HEK293 (cell line): Measurements from ENCODE around the gene FGF19.

Experiments
- CTCF ChIA-PET: fragments of 350-600 bp; formaldehyde crosslinking; extraction: SDS; loops from one replicate; lab custom pipeline; 2021; ENCODE audit warnings: antibody characterized with exemption; lab: Yijun Ruan, JAX
- POLR2A ChIA-PET: fragments of 300-600 bp; formaldehyde crosslinking; extraction: SDS; loops from one replicate; lab custom pipeline; 2020; ENCODE audit warnings: antibody characterized with exemption, inconsistent platforms; lab: Yijun Ruan, JAX
- H3K27ac ChIP-seq: fragments of 200-500 bp; sonication (Bioruptor generic); 2 replicates; pipeline ENCODE4 v1.5.1; 2014; ENCODE audit warnings: low read depth, low read length, control low read depth, inconsistent platforms; ENCODE audit errors: extremely low read depth
- H3K36me3 ChIP-seq, 2 experiments: fragments of 200-500 bp in 1 of 2; sonication (Bioruptor generic) in 1 of 2; 1 replicate in 1 of 2; 2 replicates in 1 of 2; pipeline ENCODE4 v1.5.1; 2014 to 2017; ENCODE audit warnings: inconsistent platforms in 2 of 2, low read length in 2 of 2; ENCODE audit not compliant: control insufficient read depth in 2 of 2, insufficient read depth in 1 of 2
- H3K4me1 ChIP-seq: fragments of 200-500 bp; sonication (Bioruptor generic); 2 replicates; pipeline ENCODE4 v1.5.1; 2014; ENCODE audit warnings: mild to moderate bottlenecking, low read length, inconsistent platforms; ENCODE audit not compliant: control insufficient read depth, insufficient read depth
- H3K4me3 ChIP-seq: 2 replicates; pipeline ENCODE4 v1.5.1; 2011; ENCODE audit warnings: low read depth, mild to moderate bottlenecking, control low read depth, low read length, moderate library complexity
- H3K9me3 ChIP-seq: fragments of 200-500 bp; sonication (Bioruptor generic); 2 replicates; pipeline ENCODE4 v1.5.1; 2014; ENCODE audit warnings: low read depth, low read length, inconsistent platforms; ENCODE audit not compliant: control insufficient read depth, insufficient read depth
- BCL11A ChIP-seq: fragments of 450-650 bp; formaldehyde crosslinking; IDR thresholded peaks from 2 replicates; pipeline ENCODE4 v1.5.1; 2016; ENCODE audit warnings: low read depth, missing biosample characterization, missing genetic modification characterization
- HOXD13 ChIP-seq: sonication (generic); formaldehyde crosslinking; IDR thresholded peaks from 2 replicates; pipeline ENCODE4 v1.8.0; 2022; ENCODE audit warnings: missing genetic modification reagents, borderline replicate concordance
- KLF8 ChIP-seq: fragments of 450-650 bp; formaldehyde crosslinking; IDR thresholded peaks from 2 replicates; pipeline ENCODE4 v1.5.1; 2016; ENCODE audit warnings: missing biosample characterization, missing genetic modification characterization
- ZBTB1 ChIP-seq: fragments of 450-650 bp; formaldehyde crosslinking; IDR thresholded peaks from 2 replicates; pipeline ENCODE4 v1.5.1; 2016; ENCODE audit warnings: missing biosample characterization, missing genetic modification characterization
- ZBTB17 ChIP-seq: fragments of 450-650 bp; formaldehyde crosslinking; IDR thresholded peaks from 2 replicates; pipeline ENCODE4 v1.5.1; 2016; ENCODE audit warnings: missing biosample characterization, missing genetic modification characterization
- ZBTB8A ChIP-seq: fragments of 450-650 bp; formaldehyde crosslinking; IDR thresholded peaks from 2 replicates; pipeline ENCODE4 v1.5.1; 2016; ENCODE audit warnings: missing biosample characterization, missing genetic modification characterization
- ZNF10 ChIP-seq: fragments of 450-650 bp; formaldehyde crosslinking; IDR thresholded peaks from 2 replicates; pipeline ENCODE4 v1.5.1; 2017; ENCODE audit warnings: missing biosample characterization, missing genetic modification characterization
- ZNF157 ChIP-seq: fragments of 450-650 bp; formaldehyde crosslinking; IDR thresholded peaks from 2 replicates; pipeline ENCODE4 v1.5.1; 2016; ENCODE audit warnings: missing biosample characterization, missing genetic modification characterization
- ZNF174 ChIP-seq: fragments of 450-650 bp; formaldehyde crosslinking; IDR thresholded peaks from 2 replicates; pipeline ENCODE4 v1.5.0; 2017; ENCODE audit warnings: missing biosample characterization, mild to moderate bottlenecking, missing genetic modification characterization
- ZNF248 ChIP-seq: fragments of 450-650 bp; formaldehyde crosslinking; IDR thresholded peaks from 2 replicates; pipeline ENCODE4 v1.5.1; 2017; ENCODE audit warnings: missing biosample characterization, missing genetic modification characterization
- ZNF26 ChIP-seq: fragments of 450-650 bp; formaldehyde crosslinking; IDR thresholded peaks from 2 replicates; pipeline ENCODE4 v1.5.1; 2016; ENCODE audit warnings: missing biosample characterization, missing genetic modification characterization
- ZNF311 ChIP-seq: fragments of 450-650 bp; formaldehyde crosslinking; IDR thresholded peaks from 2 replicates; pipeline ENCODE4 v1.5.1; 2017; ENCODE audit warnings: missing biosample characterization, missing genetic modification characterization, borderline replicate concordance
- ZNF514 ChIP-seq: fragments of 450-650 bp; formaldehyde crosslinking; IDR thresholded peaks from 2 replicates; pipeline ENCODE4 v1.5.1; 2016; ENCODE audit warnings: missing biosample characterization, missing genetic modification characterization
- ZNF521 ChIP-seq: fragments of 450-650 bp; formaldehyde crosslinking; IDR thresholded peaks from 2 replicates; pipeline ENCODE4 v1.5.1; 2017; ENCODE audit warnings: missing biosample characterization, mild to moderate bottlenecking, missing genetic modification characterization
- ZNF544 ChIP-seq: fragments of 450-650 bp; formaldehyde crosslinking; IDR thresholded peaks from 2 replicates; pipeline ENCODE4 v1.5.0; 2017; ENCODE audit warnings: missing biosample characterization, missing genetic modification characterization
- ZNF561 ChIP-seq: fragments of 450-650 bp; IDR thresholded peaks from 2 replicates; pipeline ENCODE4 v1.5.1; 2018; ENCODE audit warnings: missing biosample characterization, missing genetic modification characterization, borderline replicate concordance
- ZNF623 ChIP-seq: fragments of 450-650 bp; formaldehyde crosslinking; IDR thresholded peaks from 2 replicates; pipeline ENCODE4 v1.5.1; 2016; ENCODE audit warnings: missing biosample characterization, missing genetic modification characterization
- ZNF626 ChIP-seq: fragments of 450-650 bp; sonication (Bioruptor Pico); formaldehyde crosslinking; IDR thresholded peaks from 2 replicates; pipeline ENCODE4 v1.5.1; 2018; ENCODE audit warnings: missing biosample characterization, missing genetic modification characterization, inconsistent platforms
- ZNF629 ChIP-seq: fragments of 450-650 bp; formaldehyde crosslinking; IDR thresholded peaks from 2 replicates; pipeline ENCODE4 v1.5.1; 2017; ENCODE audit warnings: missing biosample characterization, missing genetic modification characterization
- ZNF639 ChIP-seq: fragments of 450-650 bp; formaldehyde crosslinking; IDR thresholded peaks from 2 replicates; pipeline ENCODE4 v1.5.1; 2016; ENCODE audit warnings: missing biosample characterization, missing genetic modification characterization
- ZNF830 ChIP-seq: fragments of 450-650 bp; IDR thresholded peaks from 2 replicates; pipeline ENCODE4 v1.5.0; 2018; ENCODE audit warnings: missing biosample characterization, missing genetic modification characterization, low read depth, mild to moderate bottlenecking, moderate library complexity
- ZNF843 ChIP-seq: fragments of 450-650 bp; formaldehyde crosslinking; IDR thresholded peaks from 2 replicates; pipeline ENCODE4 v1.5.1; 2016; ENCODE audit warnings: missing biosample characterization, missing genetic modification characterization
- TF ChIP-seq, protein P1 (sequence below): fragments of 450-650 bp; formaldehyde crosslinking; IDR thresholded peaks from 2 replicates; pipeline ENCODE4 v1.5.1; 2017; ENCODE audit warnings: missing biosample characterization, missing genetic modification characterization
- TF ChIP-seq, protein P2 (sequence below): fragments of 450-650 bp; formaldehyde crosslinking; IDR thresholded peaks from 2 replicates; pipeline ENCODE4 v1.5.1; 2016; ENCODE audit warnings: missing biosample characterization, missing genetic modification characterization
- TF ChIP-seq, protein P3 (sequence below): fragments of 450-650 bp; formaldehyde crosslinking; IDR thresholded peaks from 2 replicates; pipeline ENCODE4 v1.5.1; 2016; ENCODE audit warnings: missing biosample characterization, missing genetic modification characterization

FGF19 gene

GRCh38 chr11:69682221-69682620 lies 21.6 kb downstream of the FGF19 start:
- CTCF ChIA-PET = interaction anchor here (0.6 to 1.2 kb wide), 2 partner anchors 38 to 606 kb away, joined by 3 read pairs; no protein-coding TSS in a partner anchor

DNA sequence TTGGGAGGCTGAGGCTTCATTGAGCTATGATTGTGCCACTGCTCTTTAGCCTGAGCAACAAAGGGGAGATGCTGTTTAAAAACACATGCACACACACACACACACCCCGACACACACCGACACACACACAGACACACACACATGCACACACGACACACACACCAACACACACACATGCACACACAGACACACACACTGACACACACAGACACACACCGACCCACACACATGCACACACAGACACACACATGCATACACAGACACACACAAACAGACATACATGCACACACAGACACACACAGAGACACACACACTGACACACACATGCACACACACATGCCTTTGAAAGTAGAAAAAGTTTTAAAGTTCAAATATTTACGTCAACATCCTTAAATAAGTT lies 23.1 kb downstream of the FGF19 start:
- CTCF ChIA-PET = interaction anchor here (0.7 kb wide), 2 partner anchors 37 to 269 kb away, joined by 3 to 4 read pairs; no protein-coding TSS in a partner anchor
- no peaks in the 10 kb centered on the region for H3K4me1 ChIP-seq
- POLR2A ChIA-PET = interaction anchor here (0.6 kb wide), 1 partner anchor 606 kb away, joined by 3 read pairs; no protein-coding TSS in a partner anchor
- H3K4me3 ChIP-seq = no peak overlapping the region
- TF ChIP-seq ZNF561 (tag by site-specific recombination) = no peak
- no peak for TF ChIP-seq HOXD13 (CRISPR knock-in tag)
- no peak for TF ChIP-seq ZNF623 (tag by site-specific recombination)
- TF ChIP-seq, protein P1, sequence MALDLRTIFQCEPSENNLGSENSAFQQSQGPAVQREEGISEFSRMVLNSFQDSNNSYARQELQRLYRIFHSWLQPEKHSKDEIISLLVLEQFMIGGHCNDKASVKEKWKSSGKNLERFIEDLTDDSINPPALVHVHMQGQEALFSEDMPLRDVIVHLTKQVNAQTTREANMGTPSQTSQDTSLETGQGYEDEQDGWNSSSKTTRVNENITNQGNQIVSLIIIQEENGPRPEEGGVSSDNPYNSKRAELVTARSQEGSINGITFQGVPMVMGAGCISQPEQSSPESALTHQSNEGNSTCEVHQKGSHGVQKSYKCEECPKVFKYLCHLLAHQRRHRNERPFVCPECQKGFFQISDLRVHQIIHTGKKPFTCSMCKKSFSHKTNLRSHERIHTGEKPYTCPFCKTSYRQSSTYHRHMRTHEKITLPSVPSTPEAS = peak; percentile 100
- 0 out of 2 replicates have a peak, but pooled peaks have one; percentile 10 for TF ChIP-seq ZNF544
- TF ChIP-seq, all 188 proteins: peak for 2
- Histone ChIP-seq H3K36me3 (no peaks in the 10 kb centered on the region), H3K9me3 (no peaks in the 10 kb centered on the region), H3K27ac (no peak overlapping the region)

More at GRCh38 chr11:69682221-69682620, 21.6 kb downstream of the FGF19 start:
- no peak overlapping the region for H3K4me3 ChIP-seq
- H3K27ac ChIP-seq = no peak overlapping the region
- no peaks in the 10 kb centered on the region for H3K9me3 ChIP-seq
- no peaks in the 10 kb centered on the region for H3K4me1 ChIP-seq
- H3K36me3 ChIP-seq = no peaks in the 10 kb centered on the region
- TF ChIP-seq ZNF157 (tag by site-specific recombination) (no peak), ZBTB17 (tag by site-specific recombination) (no peak), ZNF311 (tag by site-specific recombination) (no peak), ZBTB8A (tag by site-specific recombination) (no peak), ZNF629 (no peak), ZNF639 (tag by site-specific recombination) (no peak), ZBTB1 (tag by site-specific recombination) (no peak), ZNF10 (tag by site-specific recombination) (no peak), KLF8 (tag by site-specific recombination) (no peak), ZNF626 (tag by site-specific recombination) (no peak), ZNF174 (tag by site-specific recombination) (no peak), BCL11A (tag by site-specific recombination) (no peak), ZNF843 (tag by site-specific recombination) (no peak), ZNF514 (tag by site-specific recombination) (no peak), ZNF830 (no peak), ZNF248 (tag by site-specific recombination) (no peak), ZNF26 (tag by site-specific recombination) (no peak), ZNF521 (no peak)
- TF ChIP-seq, protein P2, sequence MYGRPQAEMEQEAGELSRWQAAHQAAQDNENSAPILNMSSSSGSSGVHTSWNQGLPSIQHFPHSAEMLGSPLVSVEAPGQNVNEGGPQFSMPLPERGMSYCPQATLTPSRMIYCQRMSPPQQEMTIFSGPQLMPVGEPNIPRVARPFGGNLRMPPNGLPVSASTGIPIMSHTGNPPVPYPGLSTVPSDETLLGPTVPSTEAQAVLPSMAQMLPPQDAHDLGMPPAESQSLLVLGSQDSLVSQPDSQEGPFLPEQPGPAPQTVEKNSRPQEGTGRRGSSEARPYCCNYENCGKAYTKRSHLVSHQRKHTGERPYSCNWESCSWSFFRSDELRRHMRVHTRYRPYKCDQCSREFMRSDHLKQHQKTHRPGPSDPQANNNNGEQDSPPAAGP (tag by site-specific recombination) = no peak
- TF ChIP-seq, protein P3, sequence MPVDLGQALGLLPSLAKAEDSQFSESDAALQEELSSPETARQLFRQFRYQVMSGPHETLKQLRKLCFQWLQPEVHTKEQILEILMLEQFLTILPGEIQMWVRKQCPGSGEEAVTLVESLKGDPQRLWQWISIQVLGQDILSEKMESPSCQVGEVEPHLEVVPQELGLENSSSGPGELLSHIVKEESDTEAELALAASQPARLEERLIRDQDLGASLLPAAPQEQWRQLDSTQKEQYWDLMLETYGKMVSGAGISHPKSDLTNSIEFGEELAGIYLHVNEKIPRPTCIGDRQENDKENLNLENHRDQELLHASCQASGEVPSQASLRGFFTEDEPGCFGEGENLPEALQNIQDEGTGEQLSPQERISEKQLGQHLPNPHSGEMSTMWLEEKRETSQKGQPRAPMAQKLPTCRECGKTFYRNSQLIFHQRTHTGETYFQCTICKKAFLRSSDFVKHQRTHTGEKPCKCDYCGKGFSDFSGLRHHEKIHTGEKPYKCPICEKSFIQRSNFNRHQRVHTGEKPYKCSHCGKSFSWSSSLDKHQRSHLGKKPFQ (tag by site-specific recombination) = no peak
- POLR2A ChIA-PET = interaction anchor here (0.7 kb wide), 1 partner anchor 549 kb away, joined by 3 read pairs; no protein-coding TSS in a partner anchor
